GM06990 (cell line): ENCODE results near the gene DYSF.

Source experiments
- DNase-seq: peaks from one replicate; pipeline ENCODE4 v3.0.0-alpha.2; 2011; ENCODE audit not compliant: insufficient read length; ENCODE audit errors: extremely low read depth
- H3K27me3 ChIP-seq: replicated peaks from 2 replicates; pipeline ENCODE4 v1.6.0; 2011; ENCODE audit warnings: low read length; ENCODE audit not compliant: control insufficient read depth, insufficient read depth
- H3K36me3 ChIP-seq: 2 replicates; pipeline ENCODE4 v1.5.1; 2011; ENCODE audit warnings: low read length; ENCODE audit not compliant: control insufficient read depth, insufficient read depth
- H3K4me3 ChIP-seq: replicated peaks from 2 replicates; pipeline ENCODE4 v1.5.1; 2011; ENCODE audit warnings: low read depth, mild to moderate bottlenecking, control low read depth, low read length
- TF ChIP-seq, protein P1 (sequence below): IDR thresholded peaks from 2 replicates; pipeline ENCODE4 v1.5.1; 2011; ENCODE audit warnings: low read length, control low read depth, mild to moderate bottlenecking, inconsistent platforms; ENCODE audit not compliant: insufficient read depth, poor library complexity, severe bottlenecking

DYSF gene

DNA sequence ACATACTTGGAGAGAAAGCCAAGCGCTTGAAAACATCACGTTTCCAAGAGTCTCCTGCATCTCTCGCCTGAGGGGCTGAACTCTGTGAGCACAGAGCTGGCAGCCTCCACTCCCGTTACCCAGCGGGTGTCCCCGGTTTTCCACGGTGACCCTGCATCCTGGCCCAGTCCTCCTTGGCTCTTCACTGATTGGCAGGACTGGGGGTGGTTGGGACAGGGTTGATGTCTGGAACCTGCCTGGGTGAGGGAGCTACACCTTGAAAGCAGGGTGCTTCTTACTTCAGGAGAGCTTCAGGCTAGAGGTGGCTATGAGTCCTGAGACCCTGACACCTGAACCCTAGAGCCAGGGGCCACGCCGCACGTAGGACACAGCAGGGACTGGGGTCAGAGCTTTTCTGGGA is 234.1 kb downstream of the DYSF start:
- Histone ChIP-seq H3K27me3 (no peaks in the 10 kb centered on the region; the same call in 1 of the 2 replicates), H3K4me3 (no peak overlapping the region), H3K36me3 (no peaks in the 10 kb centered on the region)
- TF ChIP-seq, protein P1, sequence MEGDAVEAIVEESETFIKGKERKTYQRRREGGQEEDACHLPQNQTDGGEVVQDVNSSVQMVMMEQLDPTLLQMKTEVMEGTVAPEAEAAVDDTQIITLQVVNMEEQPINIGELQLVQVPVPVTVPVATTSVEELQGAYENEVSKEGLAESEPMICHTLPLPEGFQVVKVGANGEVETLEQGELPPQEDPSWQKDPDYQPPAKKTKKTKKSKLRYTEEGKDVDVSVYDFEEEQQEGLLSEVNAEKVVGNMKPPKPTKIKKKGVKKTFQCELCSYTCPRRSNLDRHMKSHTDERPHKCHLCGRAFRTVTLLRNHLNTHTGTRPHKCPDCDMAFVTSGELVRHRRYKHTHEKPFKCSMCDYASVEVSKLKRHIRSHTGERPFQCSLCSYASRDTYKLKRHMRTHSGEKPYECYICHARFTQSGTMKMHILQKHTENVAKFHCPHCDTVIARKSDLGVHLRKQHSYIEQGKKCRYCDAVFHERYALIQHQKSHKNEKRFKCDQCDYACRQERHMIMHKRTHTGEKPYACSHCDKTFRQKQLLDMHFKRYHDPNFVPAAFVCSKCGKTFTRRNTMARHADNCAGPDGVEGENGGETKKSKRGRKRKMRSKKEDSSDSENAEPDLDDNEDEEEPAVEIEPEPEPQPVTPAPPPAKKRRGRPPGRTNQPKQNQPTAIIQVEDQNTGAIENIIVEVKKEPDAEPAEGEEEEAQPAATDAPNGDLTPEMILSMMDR: no peak
- DNase-seq: no peak

DNA sequence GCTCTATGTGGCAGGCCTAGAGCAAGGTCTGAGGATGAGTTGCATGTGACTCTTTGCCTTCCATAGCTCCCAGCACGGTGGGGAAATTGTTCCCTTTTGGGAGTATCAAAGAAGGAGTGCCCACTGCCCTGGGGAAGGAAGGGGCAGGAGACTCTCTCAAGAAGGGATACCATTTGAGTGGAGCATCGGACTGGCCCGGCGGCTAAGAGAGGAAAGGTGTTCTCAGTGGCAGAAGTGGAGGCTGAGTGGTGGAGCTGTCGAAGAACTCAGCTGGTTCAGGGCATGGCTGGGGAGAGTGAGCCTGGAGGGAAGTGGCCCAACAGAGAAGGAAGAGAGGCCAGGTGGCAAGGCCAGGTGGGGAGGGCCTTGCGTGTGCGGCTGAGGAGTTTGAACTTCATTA is 235.2 kb downstream of the DYSF start:
- TF ChIP-seq, protein P1: no peak
- DNase-seq: no peak
- no peaks in the 10 kb centered on the region for H3K36me3 ChIP-seq
- no peak overlapping the region for H3K4me3 ChIP-seq
- H3K27me3 ChIP-seq: no peaks in the 10 kb centered on the region; the same call in 1 of the 2 replicates

DNA sequence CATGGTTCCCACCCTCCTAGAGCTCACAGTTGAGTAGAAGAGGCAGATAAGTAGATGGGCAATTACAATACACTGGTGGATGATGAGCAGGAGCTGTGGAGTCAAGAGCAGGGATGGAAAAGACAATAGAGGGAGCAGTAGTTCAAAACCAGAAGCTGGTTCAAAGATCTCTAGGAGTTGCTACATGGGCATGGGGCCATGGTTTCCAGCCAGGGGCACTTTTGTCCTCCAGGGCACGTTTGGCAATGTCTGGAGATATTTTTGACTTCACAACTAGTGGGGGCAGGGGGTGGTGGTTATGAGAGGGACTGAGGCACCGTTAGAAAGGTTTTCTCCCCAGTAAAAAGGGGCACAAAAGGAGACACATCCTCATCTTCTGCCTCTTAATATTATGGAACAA is 236.0 kb downstream of the DYSF start:
- H3K27me3 ChIP-seq: peaks cover 2% of the 10 kb centered on the region; the same call in 1 of the 2 replicates
- H3K4me3 ChIP-seq: no peak overlapping the region
- TF ChIP-seq, protein P1: no peak
- no peaks in the 10 kb centered on the region for H3K36me3 ChIP-seq
- no peak for DNase-seq

DNA sequence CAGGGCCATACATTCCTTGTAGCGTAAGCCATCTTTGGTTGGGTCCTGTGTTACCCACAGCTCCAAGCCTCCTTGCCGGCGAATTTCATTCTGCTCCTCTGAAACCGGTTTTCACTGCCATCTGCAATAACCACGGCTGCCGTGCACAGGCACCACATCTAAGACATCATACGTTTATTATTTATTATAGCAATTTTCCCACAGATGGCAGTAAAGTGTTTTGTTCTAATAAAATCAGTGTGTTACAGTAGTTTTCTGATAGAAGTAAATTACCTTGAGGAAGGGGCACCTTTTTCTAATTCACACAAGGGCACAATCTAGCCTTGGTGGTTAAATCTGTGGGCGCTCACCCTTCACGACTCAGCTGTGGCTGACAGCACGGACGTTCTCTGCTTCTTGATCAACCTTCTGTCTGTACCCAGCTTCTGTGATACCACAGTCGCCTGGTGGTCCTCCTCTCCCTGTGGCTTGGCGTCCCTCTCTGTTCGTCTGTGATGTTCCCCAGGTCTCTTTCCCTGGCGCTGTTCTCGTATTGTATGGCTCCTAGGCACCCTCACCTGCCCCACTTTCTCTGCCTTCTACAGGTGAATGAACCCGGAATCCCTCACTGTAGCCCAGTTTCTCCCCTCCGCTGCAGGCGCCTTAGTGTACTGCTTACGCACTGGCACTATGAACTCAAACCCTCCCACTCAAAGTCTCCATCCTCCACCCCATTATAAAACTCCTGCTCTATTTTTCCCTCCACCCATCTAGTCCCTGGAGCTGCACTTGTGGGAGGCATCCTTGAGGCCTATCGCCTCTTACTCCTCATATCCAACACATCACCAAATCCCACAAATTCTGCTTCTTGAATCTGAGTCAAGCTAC is 236.8 kb downstream of the DYSF start:
- no peak for DNase-seq
- Histone ChIP-seq H3K36me3 (no peaks in the 10 kb centered on the region), H3K27me3 (peaks cover 2% of the 10 kb centered on the region; the same call in 1 of the 2 replicates), H3K4me3 (no peak overlapping the region)
- TF ChIP-seq, protein P1: no peak

DNA sequence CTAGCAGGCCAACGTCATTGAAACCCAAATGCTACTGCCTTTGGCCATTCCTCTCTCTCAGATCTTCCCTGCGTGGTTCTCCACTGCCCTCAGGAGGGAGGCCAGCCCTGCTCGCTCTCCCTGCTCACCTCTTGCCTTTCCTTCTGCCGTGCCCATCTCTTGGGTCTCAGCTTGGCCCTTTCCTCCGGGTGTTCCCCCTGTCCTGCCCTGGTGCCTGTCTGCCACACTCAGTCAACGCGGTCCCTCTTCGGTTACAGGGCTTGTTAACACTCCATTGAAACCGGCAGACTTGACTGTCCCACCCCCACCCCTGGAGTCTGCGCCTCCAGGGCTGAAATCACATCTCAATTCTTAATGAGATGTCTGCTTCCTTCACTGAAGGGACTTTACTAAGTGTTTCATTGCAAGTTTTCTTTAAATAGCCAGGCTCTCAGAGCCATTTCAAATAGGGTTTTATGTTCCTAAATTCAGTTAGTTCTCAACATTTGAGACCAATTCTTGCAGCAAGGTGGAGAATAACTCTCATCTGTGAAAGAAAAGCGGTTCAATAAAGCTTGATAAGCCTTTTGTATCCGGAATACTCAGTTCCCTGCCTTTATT is 237.6 kb downstream of the DYSF start:
- no peak overlapping the region for H3K4me3 ChIP-seq
- peaks cover 2% of the 10 kb centered on the region; the same call in 1 of the 2 replicates for H3K27me3 ChIP-seq
- TF ChIP-seq, protein P1: no peak
- no peaks in the 10 kb centered on the region for H3K36me3 ChIP-seq
- DNase-seq: no peak
